GM18499 (cell line): ENCODE results near the gene LLGL2.

ENCODE experiments used
- ATAC-seq: cut with Tn5 transposase; IDR thresholded peaks from one replicate; pipeline ENCODE4 v1.9.1; 2021; ENCODE audit warnings: moderate number of reproducible peaks; ENCODE audit not compliant: insufficient read depth, unreplicated experiment

The LLGL2 gene

GRCh38 chr17:75604034-75604695 lies 78.7 kb downstream of the LLGL2 start:
- ATAC-seq, result no peak

- ATAC-seq, result no peak
Observed at GRCh38 chr17:75605790-75606189, 80.3 kb downstream of the LLGL2 start.

- ATAC-seq, result no peak
Observed at GRCh38 chr17:75607086-75607485, 81.6 kb downstream of the LLGL2 start.

GRCh38 chr17:75610103-75610984 lies 84.8 kb downstream of the LLGL2 start:
- ATAC-seq, result no peak

- ATAC-seq, result no peak
Observed at GRCh38 chr17:75611851-75612429, 86.4 kb downstream of the LLGL2 start.

GRCh38 chr17:75612906-75613626 lies 87.6 kb downstream of the LLGL2 start:
- ATAC-seq, result no peak

GRCh38 chr17:75614006-75614405 lies 88.5 kb downstream of the LLGL2 start:
- ATAC-seq, result no peak

GRCh38 chr17:75614556-75615270 lies 89.2 kb downstream of the LLGL2 start:
- ATAC-seq, result no peak

- ATAC-seq, result no peak
Observed at GRCh38 chr17:75615301-75615700, 89.8 kb downstream of the LLGL2 start.

GRCh38 chr17:75616521-75617122 lies 91.1 kb downstream of the LLGL2 start:
- no peak for ATAC-seq

- no peak for ATAC-seq
Observed at GRCh38 chr17:75617218-75617617, 91.7 kb downstream of the LLGL2 start.

- ATAC-seq, result no peak
Observed at GRCh38 chr17:75617675-75618074, 92.2 kb downstream of the LLGL2 start.

- ATAC-seq, result no peak
Observed at GRCh38 chr17:75619506-75620431, 94.3 kb downstream of the LLGL2 start.

- no peak for ATAC-seq
Observed at GRCh38 chr17:75621489-75621888, 96.0 kb downstream of the LLGL2 start.

GRCh38 chr17:75622076-75622475 lies 96.6 kb downstream of the LLGL2 start:
- no peak for ATAC-seq

- ATAC-seq, result no peak
Observed at GRCh38 chr17:75622771-75623273, 97.3 kb downstream of the LLGL2 start.

GRCh38 chr17:75623386-75623785 lies 97.9 kb downstream of the LLGL2 start:
- no peak for ATAC-seq

GRCh38 chr17:75624021-75624420 lies 98.5 kb downstream of the LLGL2 start:
- no peak for ATAC-seq
